ENCODE data around the gene FGG. TPM values are rescaled to one million over a fixed set of nuclear protein-coding genes. Genes with fewer than 3 reads are reported as not detected.

Gene FGG
- total and polyA plus RNA-seq, 2 of the 13 experiments (the other 11 are each of a cell fraction or from before 2014, with no cell fraction given), result 1,037 to 2,423 TPM

GRCh38 chr4:154608361-154609252, 3.8 kb downstream of the FGG start (continued):
- TF ChIP-seq STAG1 (CRISPR knock-in tag; IDR thresholded peaks at IDR 0.05) (peak; percentile 12; the same call in 1 of the 2 replicates), ATAD3A (CRISPR knock-in tag; IDR thresholded peaks at IDR 0.05) (no peak), CEBPB (IDR thresholded peaks at IDR 0.05; ENCODE audit: borderline replicate concordance, low read depth, low read length) (peak; percentile 50; the same call in 1 of the 2 replicates), KLF12 (CRISPR knock-in tag; IDR thresholded peaks at IDR 0.05; ENCODE audit: borderline replicate concordance) (no peak), ZNF337 (CRISPR knock-in tag; IDR thresholded peaks at IDR 0.05; ENCODE audit: borderline replicate concordance, low read depth) (no peak), FUBP1 (CRISPR knock-in tag; IDR thresholded peaks at IDR 0.05; ENCODE audit: borderline replicate concordance) (no peak), HINFP (CRISPR knock-in tag; IDR thresholded peaks at IDR 0.05; ENCODE audit: low read depth) (no peak), ZNF605 (CRISPR knock-in tag; IDR thresholded peaks at IDR 0.05) (no peak), NR2C2 (CRISPR knock-in tag; IDR thresholded peaks at IDR 0.05; ENCODE audit: borderline replicate concordance) (no peak), ZNF101 (CRISPR knock-in tag; IDR thresholded peaks at IDR 0.05; ENCODE audit: borderline replicate concordance, low read depth) (no peak), ARNTL (CRISPR knock-in tag; IDR thresholded peaks at IDR 0.05) (no peak), SMC3 (IDR thresholded peaks at IDR 0.05; ENCODE audit: low read length) (0 out of 2 replicates have a peak, but pooled peaks have one; percentile 19), ZNF773 (CRISPR knock-in tag; IDR thresholded peaks at IDR 0.05; ENCODE audit: borderline replicate concordance) (no peak), AHDC1 (CRISPR knock-in tag; IDR thresholded peaks at IDR 0.05; ENCODE audit: borderline replicate concordance) (no peak), CTCF (CRISPR knock-in tag; IDR thresholded peaks at IDR 0.05) (0 out of 2 replicates have a peak, but pooled peaks have one; percentile 23), ZNF576 (CRISPR knock-in tag; IDR thresholded peaks at IDR 0.05) (no peak)

All from HepG2 (cell line).